NOMO-1 treated with dmso at 0.1 percent for 144 hours (cell line): ENCODE measurements around the gene KDM8.
A peak's percentile ranks its signal among the peaks of the same experiment; 100 is the strongest.
"Not testable (repeated sequence)": the region's sequence is repeated elsewhere in the genome, so short reads cannot be mapped to it uniquely, and the experiment has no call there.

Experiments
- DNase-seq: peaks from one replicate; lab custom pipeline; 2025; ENCODE audit not compliant: unreplicated experiment; lab: John Stamatoyannopoulos, UW

Gene KDM8

GRCh38 chr16:27190316-27190871 lies 12.9 kb upstream of the KDM8 start:
- no peak for DNase-seq

GRCh38 chr16:27191352-27191924 lies 11.9 kb upstream of the KDM8 start:
- DNase-seq = no peak

DNA sequence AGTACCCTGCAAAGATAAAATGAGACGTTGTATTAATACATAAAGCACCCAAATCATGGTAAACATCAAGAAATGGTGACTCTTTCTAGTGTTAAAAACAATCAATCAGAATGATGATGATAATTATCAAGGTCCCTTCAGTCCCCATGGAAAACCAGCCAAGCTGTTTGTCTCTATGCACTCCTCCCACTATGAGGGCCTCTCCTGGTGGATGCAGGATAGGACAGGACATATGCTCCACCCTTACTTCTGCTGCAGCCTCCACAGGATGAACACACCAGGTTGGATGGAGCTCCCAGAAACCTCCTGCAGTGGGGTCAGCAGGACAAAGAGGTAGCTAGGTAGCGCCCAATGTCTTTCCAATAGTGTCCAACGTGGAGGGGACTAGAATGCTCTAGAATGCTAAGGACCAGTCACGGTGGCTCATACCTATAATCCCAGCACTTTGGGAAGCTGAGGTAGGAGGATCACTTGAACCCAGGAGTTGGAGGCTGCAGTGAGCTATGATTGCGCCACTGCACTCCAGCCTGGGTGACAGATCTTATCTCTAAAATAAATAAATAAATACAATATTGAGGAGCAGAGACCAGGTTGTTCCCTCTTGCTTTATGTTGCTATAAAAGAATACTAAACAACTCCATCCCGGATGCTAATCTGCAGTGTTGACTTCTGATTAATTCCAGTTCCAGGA lies 9.9 kb upstream of the KDM8 start:
- no peak for DNase-seq

DNA sequence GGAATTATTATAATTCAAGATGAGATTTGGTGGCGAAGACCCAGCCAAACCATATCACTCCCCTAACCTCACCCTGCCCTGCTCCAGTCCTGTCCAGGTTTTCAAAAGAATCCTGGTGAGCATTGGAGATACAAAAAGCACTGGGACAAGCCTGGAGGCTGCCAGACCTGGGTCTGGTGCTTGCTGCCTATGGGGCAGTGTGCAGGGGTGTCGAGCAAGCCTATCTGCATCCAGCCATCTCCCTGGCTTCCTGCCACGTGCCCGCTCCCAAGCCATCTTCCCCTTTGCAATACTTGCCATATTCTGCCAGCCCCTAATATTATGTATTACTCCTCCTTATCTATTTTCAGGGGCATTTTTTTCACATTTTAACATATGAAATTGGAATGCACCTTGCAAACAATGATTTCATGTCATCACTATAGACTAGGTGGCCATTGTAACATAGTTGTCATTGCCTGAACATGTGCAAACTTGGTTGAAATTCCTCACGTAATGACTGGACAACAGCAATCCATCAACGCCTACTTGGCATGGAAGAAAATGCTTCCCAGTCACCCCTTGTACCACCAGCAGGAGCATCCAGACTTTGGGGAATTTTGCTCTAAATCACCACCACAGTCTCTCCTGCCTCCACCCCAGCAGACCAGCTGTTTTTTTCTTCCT lies 8.1 kb upstream of the KDM8 start:
- no peak for DNase-seq

GRCh38 chr16:27195941-27196595 lies 7.3 kb upstream of the KDM8 start:
- DNase-seq = no peak

GRCh38 chr16:27197004-27197403 lies 6.3 kb upstream of the KDM8 start:
- DNase-seq = no peak

DNA sequence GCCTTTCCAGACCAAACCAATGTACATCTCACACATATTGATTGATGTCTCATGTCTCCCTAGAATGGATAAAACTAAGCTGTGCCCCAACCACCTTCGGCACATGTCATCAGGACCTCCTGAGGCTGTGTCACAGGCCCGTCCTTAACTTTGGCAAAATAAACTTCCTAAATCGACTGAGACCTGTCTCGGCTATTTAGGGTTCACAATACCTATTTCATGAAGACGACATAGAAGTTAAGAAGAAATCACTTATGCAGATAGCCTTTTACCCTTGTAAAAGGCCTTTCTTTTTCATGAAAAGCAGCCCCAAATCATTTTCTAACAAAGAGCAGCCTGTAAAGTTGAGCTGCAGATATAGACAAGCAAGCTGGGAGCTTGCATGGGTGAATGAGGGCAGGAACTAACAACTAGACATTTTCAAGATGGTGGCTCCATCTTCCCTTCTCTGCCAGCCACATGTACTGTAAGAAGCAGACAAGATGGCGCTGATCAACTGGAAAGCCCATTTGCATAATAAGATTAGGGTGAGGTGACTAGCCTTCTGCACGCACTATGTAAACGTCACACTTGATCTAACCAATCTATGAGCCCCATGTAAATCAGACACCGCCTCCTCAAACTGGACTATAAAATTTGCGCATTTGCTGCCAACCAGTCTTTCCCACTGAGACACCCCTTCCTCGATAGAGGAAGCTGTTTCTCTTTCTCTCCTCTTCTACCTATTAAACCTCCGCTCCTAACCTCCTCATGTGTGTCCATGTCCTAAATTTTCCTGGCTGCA lies 4.7 kb upstream of the KDM8 start:
- no peak for DNase-seq

DNA sequence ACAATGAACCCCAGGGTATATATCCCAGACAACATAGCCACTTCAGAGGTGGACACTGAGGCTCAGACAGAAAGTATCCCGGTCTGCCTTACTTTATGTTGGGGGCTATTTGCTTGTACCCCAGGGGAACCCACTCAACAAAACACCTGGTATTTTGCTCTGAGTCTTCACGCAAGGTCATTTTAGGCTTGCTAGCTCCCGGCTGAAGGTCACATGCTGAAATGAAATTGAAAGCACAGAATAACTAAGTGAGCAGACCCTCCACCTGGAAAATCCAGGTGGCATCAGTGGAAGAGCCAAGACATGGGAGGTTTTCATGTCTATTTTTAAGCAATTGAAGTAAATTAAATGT lies 4.1 kb upstream of the KDM8 start:
- no peak for DNase-seq

DNA sequence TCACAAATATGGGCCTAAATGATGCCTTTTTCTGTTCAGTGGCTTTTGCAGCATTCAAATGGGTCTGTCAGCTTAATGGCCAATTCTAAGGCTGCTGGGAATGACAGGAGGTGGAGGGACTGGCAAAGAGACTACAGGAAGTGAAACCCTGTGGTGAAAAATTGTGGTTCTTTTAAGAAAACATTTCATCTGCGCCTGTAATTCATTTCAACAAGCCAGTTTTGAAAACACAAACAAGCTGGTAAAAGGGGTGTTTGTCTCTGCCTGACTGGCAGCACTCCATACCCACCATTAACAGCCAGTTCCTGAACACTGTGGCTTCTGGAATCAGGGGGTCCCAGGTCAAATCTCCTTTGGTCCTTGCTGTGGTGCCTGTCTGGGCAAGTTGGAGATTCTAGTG lies 3.6 kb upstream of the KDM8 start:
- DNase-seq = peak; percentile 77

GRCh38 chr16:27200914-27201313 lies 2.4 kb upstream of the KDM8 start:
- not testable (repeated sequence) for DNase-seq

GRCh38 chr16:27202923-27203506 lies 311 bp upstream of the KDM8 start:
- peak; percentile 80 for DNase-seq

- DNase-seq = no peak
Observed at GRCh38 chr16:27204312-27204915, 1.1 kb downstream of the KDM8 start.

DNA sequence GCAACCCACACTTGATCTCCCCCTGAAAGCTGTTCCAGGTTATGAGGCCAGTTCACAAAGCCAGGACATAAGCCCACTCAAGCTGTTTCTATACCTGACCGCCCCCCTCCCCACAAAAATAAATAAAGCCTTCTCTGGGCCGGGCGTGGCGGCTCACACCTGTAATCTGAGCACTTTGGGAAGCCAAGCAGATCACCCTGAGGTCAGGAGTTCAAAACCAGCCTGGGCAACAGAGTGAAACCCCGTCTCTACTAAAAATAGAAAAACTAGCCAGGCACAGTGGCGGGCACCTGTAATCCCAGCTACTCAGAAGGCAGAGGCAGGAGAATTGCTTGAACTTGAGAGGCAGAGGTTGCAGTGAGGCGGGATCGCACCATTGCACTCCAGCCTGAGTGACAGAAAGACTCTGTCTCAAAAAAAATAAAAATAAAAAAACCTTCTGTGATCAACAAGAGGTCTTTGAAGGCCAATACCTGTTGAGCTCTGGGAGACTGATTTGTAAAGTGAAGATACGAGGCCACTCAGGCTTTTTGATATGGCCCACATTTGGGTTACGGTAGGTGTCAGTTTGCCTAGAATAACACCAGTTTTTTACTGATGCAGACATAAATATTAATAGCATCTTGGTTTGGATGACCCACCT lies 2.2 kb downstream of the KDM8 start:
- no peak for DNase-seq

DNA sequence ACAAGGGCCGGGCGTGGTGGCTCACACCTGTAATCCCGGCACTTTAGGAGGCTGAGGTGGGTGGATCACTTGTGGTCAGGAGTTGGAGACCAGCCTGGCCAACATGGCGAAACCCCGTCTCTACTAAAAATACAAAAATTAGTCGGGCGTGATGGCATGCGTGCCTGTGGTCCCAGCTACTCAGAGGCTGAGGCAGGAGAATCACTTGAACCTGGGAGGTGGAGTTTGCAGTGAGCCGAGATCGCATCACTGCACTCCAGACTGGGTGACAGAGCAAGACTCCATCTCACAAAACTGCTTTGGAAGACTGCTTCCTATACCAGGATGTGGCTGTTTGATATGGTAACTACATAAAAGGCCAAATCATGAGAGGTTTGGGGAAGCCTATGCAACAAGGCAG lies 3.8 kb downstream of the KDM8 start:
- DNase-seq = not testable (repeated sequence)

GRCh38 chr16:27208081-27208680 lies 4.9 kb downstream of the KDM8 start:
- no peak for DNase-seq

GRCh38 chr16:27208796-27209195 lies 5.5 kb downstream of the KDM8 start:
- DNase-seq = no peak

DNA sequence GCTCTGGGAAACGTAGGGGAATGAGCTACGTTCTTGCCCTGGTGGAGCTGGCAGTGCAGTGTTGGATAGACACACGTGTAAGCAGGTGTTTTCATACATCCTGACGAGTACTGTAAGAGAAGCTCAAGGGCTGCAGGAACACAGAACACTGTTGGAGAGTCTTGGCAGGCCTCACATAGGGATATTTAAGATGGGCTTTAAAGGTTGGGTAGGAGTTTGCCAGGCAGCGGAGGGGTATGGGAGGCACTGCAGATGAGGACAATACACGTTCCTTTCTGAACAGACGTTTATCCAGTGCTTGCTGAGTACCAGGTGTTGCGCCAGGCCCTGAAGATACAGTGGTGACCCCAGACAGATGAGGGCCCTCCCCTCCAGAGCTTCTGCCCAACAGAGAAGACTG lies 6.3 kb downstream of the KDM8 start:
- no peak for DNase-seq

- no peak for DNase-seq
Observed at GRCh38 chr16:27210174-27210573, 6.8 kb downstream of the KDM8 start.

DNA sequence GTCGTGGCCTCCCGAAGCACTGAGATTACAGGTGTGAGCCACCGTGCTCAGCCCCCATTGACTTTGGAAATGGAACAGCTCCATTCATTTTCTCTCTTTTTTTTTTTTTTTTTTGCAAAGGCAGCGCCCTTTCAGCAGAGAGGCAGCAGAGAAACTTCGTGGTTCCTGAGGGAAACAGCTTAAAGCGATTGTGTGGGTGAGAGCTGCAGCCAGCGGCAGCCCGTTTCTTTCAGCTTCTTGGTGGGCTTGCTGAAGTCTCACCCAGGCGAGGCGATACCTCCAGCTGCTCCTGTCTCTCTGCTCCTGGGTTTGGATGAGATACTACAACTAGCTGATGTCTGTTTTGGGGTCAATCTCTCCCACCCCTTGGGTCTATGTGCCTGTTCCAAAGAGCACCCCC lies 7.7 kb downstream of the KDM8 start:
- no peak for DNase-seq
